ENCODE results near the gene ATXN1.

- no peak for TF ChIP-seq POLR2AphosphoS5 (IDR thresholded peaks at IDR 0.05; ENCODE audit: low read depth, low read length)
- TF ChIP-seq CTCF (IDR thresholded peaks at IDR 0.05; ENCODE audit: control extremely low read depth in 1 of 3, insufficient read depth in 1 of 3, low read depth in 1 of 3, low read length in 3 of 3): no peak
- no peak for TF ChIP-seq EZH2 (IDR thresholded peaks at IDR 0.05; ENCODE audit: low read depth, low read length, severe bottlenecking)
- TF ChIP-seq NANOG (IDR thresholded peaks at IDR 0.05; ENCODE audit: insufficient read depth, low read depth, low read length, poor library complexity, severe bottlenecking): no peak
- TF ChIP-seq POLR2A (IDR thresholded peaks at IDR 0.05; ENCODE audit: control extremely low read depth in 1 of 2, low read depth in 2 of 2, low read length in 2 of 2): no peak
- no peak for TF ChIP-seq JUN (IDR thresholded peaks at IDR 0.05; ENCODE audit: low read depth, low read length)
- no peak for TF ChIP-seq RXRA (IDR thresholded peaks at IDR 0.05; ENCODE audit: insufficient read depth, low read depth, low read length)
- TF ChIP-seq RAD21 (IDR thresholded peaks at IDR 0.05 in 1 of 2, conservative IDR thresholded peaks at IDR 0.05 in 1 of 2; ENCODE audit: low read depth in 2 of 2, low read length in 2 of 2): no peak
- TF ChIP-seq TAF1 (IDR thresholded peaks at IDR 0.05; ENCODE audit: low read depth, low read length): no peak
- no peak for TF ChIP-seq GTF2F1 (IDR thresholded peaks at IDR 0.05; ENCODE audit: borderline replicate concordance, low read depth, low read length)
- no peak for TF ChIP-seq YY1 (IDR thresholded peaks at IDR 0.05; ENCODE audit: low read depth, low read length)
- no peak for TF ChIP-seq JUND (IDR thresholded peaks at IDR 0.05; ENCODE audit: low read length)
- no peak for TF ChIP-seq EP300 (IDR thresholded peaks at IDR 0.05; ENCODE audit: borderline replicate concordance in 1 of 2, low read depth in 2 of 2, low read length in 2 of 2)
Observed at GRCh38 chr6:16623731-16624130, 137.5 kb downstream of the ATXN1 start.
